Measurements from ENCODE around the gene ING4.
"Not testable (repeated sequence)": the region's sequence is repeated elsewhere in the genome, so short reads cannot be mapped to it uniquely, and the experiment has no call there.

The ING4 gene

GRCh38 chr12:6662906-6663742, at the start of gene ING4:
Gene ING4, minus strand, starts transcription at chr12:6663119. Its CDS starts 18 bp downstream, at chr12:6663101.
- DNase-seq (ENCODE audit: low spot score) = peak; percentile 97
- in situ Hi-C loops (cut with MboI; ENCODE audit: low pct_unique_long_range_greater_than_20kb, low sequenced_read_pairs, unreplicated experiment) = no loop called here
- no peak for TF ChIP-seq CTCF (IDR thresholded peaks at IDR 0.05; ENCODE audit: extremely low read depth, insufficient read depth, missing control alignments)

- in situ Hi-C loops (cut with MboI; ENCODE audit: low pct_unique_long_range_greater_than_20kb, low sequenced_read_pairs, unreplicated experiment) = no loop called here
- DNase-seq (ENCODE audit: low spot score) = no peak
These were observed 46.1 kb upstream of the ING4 start for GRCh38 chr12:6708960-6709394.

GRCh38 chr12:6708351-6708750, 45.4 kb upstream of the ING4 start:
- in situ Hi-C loops (cut with MboI; ENCODE audit: low pct_unique_long_range_greater_than_20kb, low sequenced_read_pairs, unreplicated experiment); DNase-seq (ENCODE audit: low spot score): not testable (repeated sequence)

More at GRCh38 chr12:6708960-6709394, 46.1 kb upstream of the ING4 start:
- TF ChIP-seq CTCF (IDR thresholded peaks at IDR 0.05; ENCODE audit: extremely low read depth, insufficient read depth, missing control alignments) = no peak

GRCh38 chr12:6703631-6704030, 40.7 kb upstream of the ING4 start:
- in situ Hi-C loops (cut with MboI; ENCODE audit: low pct_unique_long_range_greater_than_20kb, low sequenced_read_pairs, unreplicated experiment) = no loop called here
- no peak for DNase-seq (ENCODE audit: low spot score)

GRCh38 chr12:6701078-6701768, 38.3 kb upstream of the ING4 start:
- no peak for DNase-seq (ENCODE audit: low spot score)
- no peak for TF ChIP-seq CTCF (IDR thresholded peaks at IDR 0.05; ENCODE audit: extremely low read depth, insufficient read depth, missing control alignments)
- in situ Hi-C loops (cut with MboI; ENCODE audit: low pct_unique_long_range_greater_than_20kb, low sequenced_read_pairs, unreplicated experiment) = no loop called here

More at GRCh38 chr12:6703631-6704030, 40.7 kb upstream of the ING4 start:
- TF ChIP-seq CTCF (IDR thresholded peaks at IDR 0.05; ENCODE audit: extremely low read depth, insufficient read depth, missing control alignments) = no peak

GRCh38 chr12:6700646-6701051, 37.7 kb upstream of the ING4 start, which contains the start of gene PIANP:
Gene PIANP, minus strand, starts transcription at chr12:6700815. Its CDS starts 2,754 bp downstream, at chr12:6698061.
- no peak for TF ChIP-seq CTCF (IDR thresholded peaks at IDR 0.05; ENCODE audit: extremely low read depth, insufficient read depth, missing control alignments)
- peak; percentile 58 for DNase-seq (ENCODE audit: low spot score)
- in situ Hi-C loops (cut with MboI; ENCODE audit: low pct_unique_long_range_greater_than_20kb, low sequenced_read_pairs, unreplicated experiment) = no loop called here
